ENCODE measurements around the gene CCDC73.
"Not testable (repeated sequence)": the region's sequence is repeated elsewhere in the genome, so short reads cannot be mapped to it uniquely, and the experiment has no call there.

Gene CCDC73

GRCh38 chr11:32630844-32631243, 163.6 kb downstream of the CCDC73 start:
- Histone ChIP-seq H3K4me3 (ENCODE audit: low read length) (no peak overlapping the region), H3K36me3 (ENCODE audit: control insufficient read depth, insufficient read depth, low read length, severe bottlenecking) (no peaks in the 10 kb centered on the region)
- no peak for DNase-seq (ENCODE audit: low read depth)

GRCh38 chr11:32616903-32617302, 177.6 kb downstream of the CCDC73 start:
- no peaks in the 10 kb centered on the region for H3K27me3 ChIP-seq (replicated peaks; ENCODE audit: control insufficient read depth, insufficient read depth, low read length)
- no peak for DNase-seq (ENCODE audit: low read depth)
- H3K9me3 ChIP-seq (ENCODE audit: control insufficient read depth, low read length), result no peaks in the 10 kb centered on the region
- no peaks in the 10 kb centered on the region for H3K36me3 ChIP-seq (ENCODE audit: control insufficient read depth, insufficient read depth, low read length, severe bottlenecking)
- H3K4me1 ChIP-seq (ENCODE audit: control insufficient read depth, insufficient read depth, low read length), result no peaks in the 10 kb centered on the region
- no peak overlapping the region for H3K9ac ChIP-seq (ENCODE audit: low read length)
- H3K4me3 ChIP-seq (ENCODE audit: low read length), result no peak overlapping the region

More at GRCh38 chr11:32630844-32631243, 163.6 kb downstream of the CCDC73 start:
- H3K9ac ChIP-seq (ENCODE audit: low read length), result no peak overlapping the region
- H3K27me3 ChIP-seq (replicated peaks; ENCODE audit: control insufficient read depth, insufficient read depth, low read length), result no peaks in the 10 kb centered on the region
- no peaks in the 10 kb centered on the region for H3K9me3 ChIP-seq (ENCODE audit: control insufficient read depth, low read length)
- no peaks in the 10 kb centered on the region for H3K4me1 ChIP-seq (ENCODE audit: control insufficient read depth, insufficient read depth, low read length)

GRCh38 chr11:32615422-32615821, 179.0 kb downstream of the CCDC73 start:
- Histone ChIP-seq H3K9ac (ENCODE audit: low read length) (no peak overlapping the region), H3K9me3 (ENCODE audit: control insufficient read depth, low read length) (no peaks in the 10 kb centered on the region), H3K36me3 (ENCODE audit: control insufficient read depth, insufficient read depth, low read length, severe bottlenecking) (no peaks in the 10 kb centered on the region), H3K4me3 (ENCODE audit: low read length) (no peak overlapping the region), H3K4me1 (ENCODE audit: control insufficient read depth, insufficient read depth, low read length) (peaks cover 6% of the 10 kb centered on the region), H3K27me3 (replicated peaks; ENCODE audit: control insufficient read depth, insufficient read depth, low read length) (no peaks in the 10 kb centered on the region)
- DNase-seq (ENCODE audit: low read depth), result no peak

GRCh38 chr11:32613500-32614151, 180.8 kb downstream of the CCDC73 start:
- no peak overlapping the region for H3K9ac ChIP-seq (ENCODE audit: low read length)
- no peaks in the 10 kb centered on the region for H3K36me3 ChIP-seq (ENCODE audit: control insufficient read depth, insufficient read depth, low read length, severe bottlenecking)
- H3K4me3 ChIP-seq (ENCODE audit: low read length), result no peak overlapping the region
- DNase-seq (ENCODE audit: low read depth), result no peak
- H3K27me3 ChIP-seq (replicated peaks; ENCODE audit: control insufficient read depth, insufficient read depth, low read length), result no peaks in the 10 kb centered on the region
- peaks cover 6% of the 10 kb centered on the region for H3K4me1 ChIP-seq (ENCODE audit: control insufficient read depth, insufficient read depth, low read length)
- no peaks in the 10 kb centered on the region for H3K9me3 ChIP-seq (ENCODE audit: control insufficient read depth, low read length)

DNA sequence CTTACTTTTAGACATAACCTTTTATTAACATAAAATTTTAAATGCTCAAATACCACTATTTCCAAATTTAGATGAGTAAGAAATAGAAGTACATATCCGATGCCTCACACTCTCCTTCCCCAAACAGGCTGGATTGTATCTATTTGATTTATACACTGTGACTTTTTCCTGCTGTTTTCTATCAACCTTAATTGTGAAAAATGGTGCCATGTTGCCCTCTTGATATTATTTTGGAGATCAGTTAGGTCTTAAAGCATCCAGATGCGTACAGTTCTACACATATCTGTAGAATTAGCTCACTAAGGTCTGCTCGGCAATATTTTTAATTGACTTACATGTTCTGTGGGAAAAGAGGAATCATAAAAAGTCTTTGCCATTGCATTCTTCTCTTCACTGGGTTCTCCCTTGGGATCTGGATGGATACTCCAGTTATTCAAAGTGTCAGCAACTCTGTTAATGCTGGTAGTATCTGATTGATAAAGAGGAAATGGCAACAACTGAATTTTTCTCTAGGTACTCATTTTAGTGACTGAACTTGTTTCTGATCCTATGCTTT, 183.6 kb downstream of the CCDC73 start:
- H3K4me3 ChIP-seq (ENCODE audit: low read length), result no peak overlapping the region
- H3K9ac ChIP-seq (ENCODE audit: low read length), result no peak overlapping the region
- H3K9me3 ChIP-seq (ENCODE audit: control insufficient read depth, low read length), result no peaks in the 10 kb centered on the region
- peaks cover 6% of the 10 kb centered on the region for H3K4me1 ChIP-seq (ENCODE audit: control insufficient read depth, insufficient read depth, low read length)
- H3K36me3 ChIP-seq (ENCODE audit: control insufficient read depth, insufficient read depth, low read length, severe bottlenecking), result peaks cover 9% of the 10 kb centered on the region
- DNase-seq (ENCODE audit: low read depth), result no peak
- H3K27me3 ChIP-seq (replicated peaks; ENCODE audit: control insufficient read depth, insufficient read depth, low read length), result no peaks in the 10 kb centered on the region

- H3K9me3 ChIP-seq (ENCODE audit: control insufficient read depth, low read length); H3K4me3 ChIP-seq (ENCODE audit: low read length); H3K4me1 ChIP-seq (ENCODE audit: control insufficient read depth, insufficient read depth, low read length); H3K27me3 ChIP-seq (replicated peaks; ENCODE audit: control insufficient read depth, insufficient read depth, low read length); DNase-seq (ENCODE audit: low read depth); H3K9ac ChIP-seq (ENCODE audit: low read length): not testable (repeated sequence)
- peaks cover 24% of the 10 kb centered on the region for H3K36me3 ChIP-seq (ENCODE audit: control insufficient read depth, insufficient read depth, low read length, severe bottlenecking)
Measured at GRCh38 chr11:32608826-32609225, 185.6 kb downstream of the CCDC73 start.

DNA sequence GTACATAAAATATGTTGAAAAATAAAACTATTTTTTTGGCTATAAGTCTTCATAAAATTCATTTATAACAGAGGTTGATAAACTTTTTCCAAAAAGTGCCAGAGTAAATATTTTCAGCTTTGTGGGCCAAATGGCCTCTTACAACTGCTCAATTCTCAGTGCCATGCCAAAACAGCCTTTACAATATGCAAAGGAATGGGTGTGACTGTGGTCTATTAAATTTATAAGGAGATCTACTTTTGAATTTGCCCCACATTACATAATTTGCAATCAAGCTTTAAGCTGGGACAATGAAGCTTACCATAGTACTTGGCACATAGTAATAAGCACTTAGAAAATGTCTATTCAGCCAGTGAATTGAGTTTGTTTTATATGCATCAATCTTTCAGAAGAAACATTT, 188.2 kb downstream of the CCDC73 start:
- Histone ChIP-seq H3K27me3 (replicated peaks; ENCODE audit: control insufficient read depth, insufficient read depth, low read length) (no peaks in the 10 kb centered on the region), H3K4me1 (ENCODE audit: control insufficient read depth, insufficient read depth, low read length) (peaks cover 15% of the 10 kb centered on the region), H3K4me3 (ENCODE audit: low read length) (no peak overlapping the region), H3K9ac (ENCODE audit: low read length) (no peak overlapping the region), H3K9me3 (ENCODE audit: control insufficient read depth, low read length) (no peaks in the 10 kb centered on the region), H3K36me3 (ENCODE audit: control insufficient read depth, insufficient read depth, low read length, severe bottlenecking) (peaks cover 50% of the 10 kb centered on the region)
- no peak for DNase-seq (ENCODE audit: low read depth)

GRCh38 chr11:32602657-32603415, 191.6 kb downstream of the CCDC73 start:
- Histone ChIP-seq H3K9me3 (ENCODE audit: control insufficient read depth, low read length) (no peaks in the 10 kb centered on the region), H3K36me3 (ENCODE audit: control insufficient read depth, insufficient read depth, low read length, severe bottlenecking) (peaks cover 80% of the 10 kb centered on the region), H3K27me3 (replicated peaks; ENCODE audit: control insufficient read depth, insufficient read depth, low read length) (no peaks in the 10 kb centered on the region), H3K4me1 (ENCODE audit: control insufficient read depth, insufficient read depth, low read length) (peaks cover 12% of the 10 kb centered on the region), H3K9ac (ENCODE audit: low read length) (no peak overlapping the region), H3K4me3 (ENCODE audit: low read length) (no peak overlapping the region)
- no peak for DNase-seq (ENCODE audit: low read depth)

GRCh38 chr11:32597921-32598320, 196.5 kb downstream of the CCDC73 start:
- Histone ChIP-seq H3K9ac (ENCODE audit: low read length) (no peak overlapping the region), H3K4me3 (ENCODE audit: low read length) (no peak overlapping the region), H3K4me1 (ENCODE audit: control insufficient read depth, insufficient read depth, low read length) (peaks cover 8% of the 10 kb centered on the region), H3K36me3 (ENCODE audit: control insufficient read depth, insufficient read depth, low read length, severe bottlenecking) (peaks cover 97% of the 10 kb centered on the region), H3K27me3 (replicated peaks; ENCODE audit: control insufficient read depth, insufficient read depth, low read length) (no peaks in the 10 kb centered on the region), H3K9me3 (ENCODE audit: control insufficient read depth, low read length) (no peaks in the 10 kb centered on the region)
- no peak for DNase-seq (ENCODE audit: low read depth)

- H3K9ac ChIP-seq (ENCODE audit: low read length); H3K4me1 ChIP-seq (ENCODE audit: control insufficient read depth, insufficient read depth, low read length); DNase-seq (ENCODE audit: low read depth); H3K9me3 ChIP-seq (ENCODE audit: control insufficient read depth, low read length); H3K27me3 ChIP-seq (replicated peaks; ENCODE audit: control insufficient read depth, insufficient read depth, low read length); H3K4me3 ChIP-seq (ENCODE audit: low read length): not testable (repeated sequence)
- H3K36me3 ChIP-seq (ENCODE audit: control insufficient read depth, insufficient read depth, low read length, severe bottlenecking), result peaks cover 97% of the 10 kb centered on the region
Measured at GRCh38 chr11:32596114-32596513, 198.3 kb downstream of the CCDC73 start.

DNA sequence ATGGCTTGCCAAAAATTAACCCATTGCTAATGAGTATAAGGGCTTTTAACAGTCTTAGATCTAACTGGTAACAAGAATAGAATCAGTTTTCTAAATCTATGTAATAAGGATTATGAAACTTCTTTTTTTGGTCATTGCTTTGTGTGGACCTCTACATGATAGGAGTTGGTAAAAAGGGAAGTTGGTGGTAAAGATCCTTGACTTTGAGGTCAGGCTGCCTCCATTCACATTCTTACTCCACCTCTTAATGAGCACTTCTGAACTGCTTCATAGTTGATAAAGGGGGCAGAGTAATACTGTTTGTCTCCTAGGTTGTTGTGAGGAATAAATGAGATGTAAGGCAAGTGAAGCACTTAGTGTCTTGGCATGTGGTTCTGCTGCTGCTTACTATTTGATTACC, 200.2 kb downstream of the CCDC73 start:
- Histone ChIP-seq H3K4me1 (ENCODE audit: control insufficient read depth, insufficient read depth, low read length) (peaks cover 3% of the 10 kb centered on the region), H3K27me3 (replicated peaks; ENCODE audit: control insufficient read depth, insufficient read depth, low read length) (no peaks in the 10 kb centered on the region), H3K9ac (ENCODE audit: low read length) (no peak overlapping the region), H3K4me3 (ENCODE audit: low read length) (no peak overlapping the region), H3K9me3 (ENCODE audit: control insufficient read depth, low read length) (no peaks in the 10 kb centered on the region), H3K36me3 (ENCODE audit: control insufficient read depth, insufficient read depth, low read length, severe bottlenecking) (peaks cover 99% of the 10 kb centered on the region)
- no peak for DNase-seq (ENCODE audit: low read depth)

All from adipocyte (in vitro differentiated cells).